ENCODE results near the gene CCDC63.

CCDC63 gene

GRCh38 chr12:110821917-110822316 lies 24.9 kb upstream of the CCDC63 start:
- H3K4me3 ChIP-seq (ENCODE audit: low read length) = no peak overlapping the region
- no peak for DNase-seq (ENCODE audit: low read depth)
- TF ChIP-seq, protein P1, sequence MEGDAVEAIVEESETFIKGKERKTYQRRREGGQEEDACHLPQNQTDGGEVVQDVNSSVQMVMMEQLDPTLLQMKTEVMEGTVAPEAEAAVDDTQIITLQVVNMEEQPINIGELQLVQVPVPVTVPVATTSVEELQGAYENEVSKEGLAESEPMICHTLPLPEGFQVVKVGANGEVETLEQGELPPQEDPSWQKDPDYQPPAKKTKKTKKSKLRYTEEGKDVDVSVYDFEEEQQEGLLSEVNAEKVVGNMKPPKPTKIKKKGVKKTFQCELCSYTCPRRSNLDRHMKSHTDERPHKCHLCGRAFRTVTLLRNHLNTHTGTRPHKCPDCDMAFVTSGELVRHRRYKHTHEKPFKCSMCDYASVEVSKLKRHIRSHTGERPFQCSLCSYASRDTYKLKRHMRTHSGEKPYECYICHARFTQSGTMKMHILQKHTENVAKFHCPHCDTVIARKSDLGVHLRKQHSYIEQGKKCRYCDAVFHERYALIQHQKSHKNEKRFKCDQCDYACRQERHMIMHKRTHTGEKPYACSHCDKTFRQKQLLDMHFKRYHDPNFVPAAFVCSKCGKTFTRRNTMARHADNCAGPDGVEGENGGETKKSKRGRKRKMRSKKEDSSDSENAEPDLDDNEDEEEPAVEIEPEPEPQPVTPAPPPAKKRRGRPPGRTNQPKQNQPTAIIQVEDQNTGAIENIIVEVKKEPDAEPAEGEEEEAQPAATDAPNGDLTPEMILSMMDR (conservative IDR thresholded peaks at IDR 0.05; ENCODE audit: low read length) = no peak

- TF ChIP-seq, protein P1 (conservative IDR thresholded peaks at IDR 0.05; ENCODE audit: low read length) = no peak
- DNase-seq (ENCODE audit: low read depth) = no peak
- H3K4me3 ChIP-seq (ENCODE audit: low read length) = no peak overlapping the region
These were observed 23.9 kb upstream of the CCDC63 start for GRCh38 chr12:110822821-110823415.

GRCh38 chr12:110824342-110824741 lies 22.4 kb upstream of the CCDC63 start:
- no peak for DNase-seq (ENCODE audit: low read depth)
- TF ChIP-seq, protein P1 (conservative IDR thresholded peaks at IDR 0.05; ENCODE audit: low read length) = no peak

GRCh38 chr12:110825530-110825929 lies 21.3 kb upstream of the CCDC63 start:
- DNase-seq (ENCODE audit: low read depth) = no peak
- TF ChIP-seq, protein P1 (conservative IDR thresholded peaks at IDR 0.05; ENCODE audit: low read length) = no peak
- H3K4me3 ChIP-seq (ENCODE audit: low read length) = no peak overlapping the region

More at GRCh38 chr12:110824342-110824741, 22.4 kb upstream of the CCDC63 start:
- H3K4me3 ChIP-seq (ENCODE audit: low read length) = no peak overlapping the region

DNA sequence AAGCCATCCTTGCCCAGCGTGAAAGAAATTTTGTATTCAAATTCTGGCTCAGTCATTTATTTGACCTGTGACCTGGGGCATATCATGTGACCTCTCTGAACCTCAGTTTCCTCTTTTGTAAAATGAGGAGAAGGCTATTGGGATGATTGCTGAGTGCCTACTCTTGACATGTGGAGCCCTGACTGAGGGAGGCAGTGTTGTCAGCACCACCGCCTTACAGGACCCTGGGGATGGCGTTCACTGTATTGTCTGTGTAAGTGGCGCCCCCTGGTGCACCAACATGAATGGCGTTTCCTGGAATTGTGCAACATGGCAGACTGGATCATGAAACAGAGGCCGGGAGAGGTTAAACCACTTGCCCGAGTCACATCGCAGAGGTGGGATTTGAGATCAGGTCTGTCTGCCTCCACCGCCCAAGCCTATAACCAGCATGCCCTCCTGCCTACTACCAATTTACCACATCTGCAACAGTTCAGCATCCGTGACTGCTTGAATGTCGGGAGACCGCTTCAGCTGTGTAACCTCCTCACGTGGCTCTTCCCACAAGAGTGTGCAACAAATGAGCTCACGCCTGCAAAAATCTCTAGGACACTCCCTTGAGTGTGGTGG lies 20.1 kb upstream of the CCDC63 start:
- TF ChIP-seq, protein P1 (conservative IDR thresholded peaks at IDR 0.05; ENCODE audit: low read length) = peak; percentile 88
- peak overlapping the region; percentile 39 for H3K4me3 ChIP-seq (ENCODE audit: low read length)
- DNase-seq (ENCODE audit: low read depth) = peak; percentile 80

GRCh38 chr12:110829308-110829707 lies 17.5 kb upstream of the CCDC63 start:
- DNase-seq (ENCODE audit: low read depth) = no peak
- TF ChIP-seq, protein P1 (conservative IDR thresholded peaks at IDR 0.05; ENCODE audit: low read length) = no peak
- no peak overlapping the region for H3K4me3 ChIP-seq (ENCODE audit: low read length)

DNA sequence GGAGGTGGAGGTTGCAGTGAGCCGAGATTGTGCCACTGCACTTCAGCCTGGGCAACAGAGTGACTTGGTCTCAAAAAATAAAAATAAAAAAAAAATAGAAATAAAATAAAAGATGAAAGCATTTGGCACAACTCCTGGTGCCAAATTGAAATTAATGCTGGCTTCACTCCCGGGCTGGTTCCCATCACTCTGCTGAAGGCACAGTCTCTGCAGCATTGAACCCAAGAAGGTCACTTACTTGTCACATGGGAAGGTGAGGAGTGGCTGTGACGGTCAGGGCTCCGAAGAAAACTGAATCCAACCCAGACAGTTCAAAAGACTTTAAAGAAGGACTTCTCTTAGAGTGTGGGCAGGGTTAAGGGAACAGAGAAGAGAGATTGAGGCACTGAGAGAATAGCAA lies 10.5 kb upstream of the CCDC63 start:
- H3K4me3 ChIP-seq (ENCODE audit: low read length) = no peak overlapping the region
- TF ChIP-seq, protein P1 (conservative IDR thresholded peaks at IDR 0.05; ENCODE audit: low read length) = no peak
- DNase-seq (ENCODE audit: low read depth) = no peak
